ENCODE measurements around the gene ZFP3.
"Not testable (repeated sequence)": the region's sequence is repeated elsewhere in the genome, so short reads cannot be mapped to it uniquely, and the experiment has no call there.

Gene ZFP3

DNA sequence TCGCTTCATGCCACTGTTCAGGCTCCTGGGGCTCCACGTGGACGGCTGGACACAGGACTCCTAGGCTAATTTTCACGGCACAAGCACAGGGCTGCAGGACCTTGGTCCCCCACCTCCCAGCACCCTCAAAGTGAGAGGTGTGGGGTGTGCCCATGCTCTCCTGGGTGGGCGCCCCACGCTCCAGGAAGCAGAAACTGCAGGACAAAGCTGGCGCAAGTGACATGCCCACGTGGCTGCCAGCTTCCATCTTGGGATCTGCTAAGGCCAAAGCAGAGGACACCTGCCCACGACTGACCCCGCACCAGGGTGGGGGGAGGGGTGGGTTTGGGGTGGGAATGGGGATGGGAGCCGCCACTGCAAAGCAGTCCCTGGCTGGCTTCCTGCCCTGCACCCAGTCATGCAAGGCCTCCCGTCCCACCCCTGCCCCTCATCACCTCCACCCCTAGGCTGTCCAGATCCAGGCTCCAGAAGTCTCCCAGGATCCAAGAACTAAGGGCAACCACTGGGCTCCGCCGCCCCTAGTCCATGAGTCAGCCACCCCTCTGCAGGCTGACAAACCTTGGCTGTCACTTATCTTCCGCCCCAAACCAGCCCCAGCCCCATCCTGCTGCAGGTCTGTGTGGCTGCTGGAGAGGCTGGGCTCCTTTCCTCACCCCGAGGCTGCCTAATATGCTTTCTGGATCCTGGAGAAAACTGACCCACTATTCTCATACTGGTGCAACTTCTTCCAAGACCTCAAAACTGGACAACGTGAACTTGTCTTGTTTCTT lies 48.6 kb downstream of the ZFP3 start:
- Histone ChIP-seq H3K27me3 (ENCODE audit: control insufficient read depth, insufficient read depth, low read length) (no peaks in the 10 kb centered on the region), H3K4me2 (ENCODE audit: low read length) (no peak overlapping the region), H3K9me3 (ENCODE audit: control insufficient read depth, low read length) (no peaks in the 10 kb centered on the region), H3K4me1 (no peaks in the 10 kb centered on the region), H3K4me3 (ENCODE audit: low read depth, low read length) (no peak overlapping the region), H3K27ac (no peak overlapping the region), H2AFZ (no peak overlapping the region), H3K79me2 (no peaks in the 10 kb centered on the region), H3K9ac (no peak overlapping the region), H3K36me3 (ENCODE audit: control insufficient read depth, insufficient read depth, low read length) (no peaks in the 10 kb centered on the region)
- TF ChIP-seq, protein P1, sequence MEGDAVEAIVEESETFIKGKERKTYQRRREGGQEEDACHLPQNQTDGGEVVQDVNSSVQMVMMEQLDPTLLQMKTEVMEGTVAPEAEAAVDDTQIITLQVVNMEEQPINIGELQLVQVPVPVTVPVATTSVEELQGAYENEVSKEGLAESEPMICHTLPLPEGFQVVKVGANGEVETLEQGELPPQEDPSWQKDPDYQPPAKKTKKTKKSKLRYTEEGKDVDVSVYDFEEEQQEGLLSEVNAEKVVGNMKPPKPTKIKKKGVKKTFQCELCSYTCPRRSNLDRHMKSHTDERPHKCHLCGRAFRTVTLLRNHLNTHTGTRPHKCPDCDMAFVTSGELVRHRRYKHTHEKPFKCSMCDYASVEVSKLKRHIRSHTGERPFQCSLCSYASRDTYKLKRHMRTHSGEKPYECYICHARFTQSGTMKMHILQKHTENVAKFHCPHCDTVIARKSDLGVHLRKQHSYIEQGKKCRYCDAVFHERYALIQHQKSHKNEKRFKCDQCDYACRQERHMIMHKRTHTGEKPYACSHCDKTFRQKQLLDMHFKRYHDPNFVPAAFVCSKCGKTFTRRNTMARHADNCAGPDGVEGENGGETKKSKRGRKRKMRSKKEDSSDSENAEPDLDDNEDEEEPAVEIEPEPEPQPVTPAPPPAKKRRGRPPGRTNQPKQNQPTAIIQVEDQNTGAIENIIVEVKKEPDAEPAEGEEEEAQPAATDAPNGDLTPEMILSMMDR (IDR thresholded peaks at IDR 0.05) = no peak

DNA sequence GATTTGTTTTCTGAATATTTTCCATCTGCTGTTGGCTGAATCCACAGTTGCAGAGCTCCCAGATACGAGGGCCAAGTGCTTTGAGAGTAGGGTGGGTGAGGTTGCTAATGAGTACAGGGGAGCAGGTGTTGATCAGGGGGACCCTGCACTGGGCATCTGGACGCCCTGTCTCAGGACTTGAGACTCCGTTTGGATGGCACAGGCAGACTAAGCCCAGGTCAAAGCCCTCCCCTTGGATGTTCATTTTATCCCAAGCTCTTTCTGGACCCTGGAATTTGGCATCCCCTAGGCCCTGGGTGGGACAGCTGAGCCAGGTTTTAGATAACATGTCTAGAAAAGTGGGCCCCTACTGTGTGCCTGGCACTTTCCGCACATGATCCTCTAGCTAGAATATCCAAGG lies 49.6 kb downstream of the ZFP3 start:
- TF ChIP-seq, protein P1 (IDR thresholded peaks at IDR 0.05) = no peak
- no peaks in the 10 kb centered on the region for H3K4me1 ChIP-seq
- H3K9me3 ChIP-seq (ENCODE audit: control insufficient read depth, low read length) = no peaks in the 10 kb centered on the region
- no peak overlapping the region for H3K9ac ChIP-seq
- H3K4me2 ChIP-seq (ENCODE audit: low read length) = no peak overlapping the region
- H3K4me3 ChIP-seq (ENCODE audit: low read depth, low read length) = no peak overlapping the region
- no peaks in the 10 kb centered on the region for H3K36me3 ChIP-seq (ENCODE audit: control insufficient read depth, insufficient read depth, low read length)
- no peak overlapping the region for H3K27ac ChIP-seq
- H3K79me2 ChIP-seq = no peaks in the 10 kb centered on the region
- H3K27me3 ChIP-seq (ENCODE audit: control insufficient read depth, insufficient read depth, low read length) = no peaks in the 10 kb centered on the region
- H2AFZ ChIP-seq = no peak overlapping the region

DNA sequence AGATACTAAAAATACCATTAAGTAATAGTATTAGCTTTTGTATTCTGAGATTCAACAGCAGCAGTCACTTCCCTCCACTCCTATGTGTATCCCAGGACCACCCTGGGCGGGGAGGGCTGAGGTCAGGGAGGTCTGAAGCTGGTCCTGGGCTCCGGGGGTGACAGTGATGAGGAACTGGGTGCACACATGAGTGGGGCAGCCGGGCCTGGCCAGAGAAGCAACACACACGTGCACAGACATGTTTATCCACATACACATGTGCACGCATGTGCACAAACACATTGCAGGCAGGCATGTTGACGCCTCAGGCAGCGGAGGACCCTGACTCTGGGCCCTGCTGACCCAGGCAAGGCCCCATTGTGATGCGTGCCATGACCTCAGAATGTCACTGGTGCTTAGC lies 50.1 kb downstream of the ZFP3 start:
- not testable (repeated sequence) for H3K79me2 ChIP-seq; H3K27me3 ChIP-seq (ENCODE audit: control insufficient read depth, insufficient read depth, low read length); H3K36me3 ChIP-seq (ENCODE audit: control insufficient read depth, insufficient read depth, low read length); H3K9ac ChIP-seq; H3K27ac ChIP-seq; H3K4me1 ChIP-seq; H2AFZ ChIP-seq; H3K4me3 ChIP-seq (ENCODE audit: low read depth, low read length); H3K9me3 ChIP-seq (ENCODE audit: control insufficient read depth, low read length); H3K4me2 ChIP-seq (ENCODE audit: low read length)

- Histone ChIP-seq H3K79me2 (no peaks in the 10 kb centered on the region), H2AFZ (no peak overlapping the region), H3K36me3 (ENCODE audit: control insufficient read depth, insufficient read depth, low read length) (no peaks in the 10 kb centered on the region), H3K4me3 (ENCODE audit: low read depth, low read length) (no peak overlapping the region), H3K27ac (no peak overlapping the region), H3K4me1 (no peaks in the 10 kb centered on the region), H3K27me3 (ENCODE audit: control insufficient read depth, insufficient read depth, low read length) (no peaks in the 10 kb centered on the region), H3K4me2 (ENCODE audit: low read length) (no peak overlapping the region), H3K9me3 (ENCODE audit: control insufficient read depth, low read length) (no peaks in the 10 kb centered on the region), H3K9ac (no peak overlapping the region)
- TF ChIP-seq, protein P1 (IDR thresholded peaks at IDR 0.05) = no peak
Observed at GRCh38 chr17:5128905-5129535, 50.8 kb downstream of the ZFP3 start.

- H3K4me2 ChIP-seq (ENCODE audit: low read length); H3K4me3 ChIP-seq (ENCODE audit: low read depth, low read length); H3K36me3 ChIP-seq (ENCODE audit: control insufficient read depth, insufficient read depth, low read length): not testable (repeated sequence)
Observed at GRCh38 chr17:5129770-5130169, 51.5 kb downstream of the ZFP3 start.

DNA sequence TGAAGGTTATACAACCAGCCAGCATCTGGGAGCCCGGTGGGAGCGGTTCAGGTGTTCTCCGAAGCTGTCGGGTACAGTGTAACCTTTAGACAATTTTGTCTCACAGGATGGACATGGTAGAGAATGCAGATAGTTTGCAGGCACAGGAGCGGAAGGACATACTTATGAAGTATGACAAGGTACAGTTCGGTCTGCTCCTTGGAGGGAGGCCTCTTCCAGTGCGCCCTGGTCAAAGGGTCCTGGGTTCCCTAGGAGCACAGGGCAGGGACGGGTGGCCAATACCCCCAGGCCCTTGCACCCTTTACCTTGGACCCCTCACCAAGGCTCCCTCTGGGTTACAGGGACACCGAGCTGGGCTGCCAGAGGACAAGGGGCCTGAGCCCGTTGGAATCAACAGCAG lies 52.0 kb downstream of the ZFP3 start:
- H3K4me2 ChIP-seq (ENCODE audit: low read length); H3K4me1 ChIP-seq; H2AFZ ChIP-seq; H3K4me3 ChIP-seq (ENCODE audit: low read depth, low read length); H3K79me2 ChIP-seq; H3K27ac ChIP-seq; H3K27me3 ChIP-seq (ENCODE audit: control insufficient read depth, insufficient read depth, low read length); H3K9me3 ChIP-seq (ENCODE audit: control insufficient read depth, low read length); H3K36me3 ChIP-seq (ENCODE audit: control insufficient read depth, insufficient read depth, low read length); H3K9ac ChIP-seq: not testable (repeated sequence)

More at GRCh38 chr17:5129770-5130169, 51.5 kb downstream of the ZFP3 start:
- not testable (repeated sequence) for H3K4me1 ChIP-seq; H3K27ac ChIP-seq; H3K27me3 ChIP-seq (ENCODE audit: control insufficient read depth, insufficient read depth, low read length); H3K9ac ChIP-seq; H3K79me2 ChIP-seq; H2AFZ ChIP-seq; H3K9me3 ChIP-seq (ENCODE audit: control insufficient read depth, low read length)

- not testable (repeated sequence) for H3K36me3 ChIP-seq (ENCODE audit: control insufficient read depth, insufficient read depth, low read length); H3K4me2 ChIP-seq (ENCODE audit: low read length); H3K4me3 ChIP-seq (ENCODE audit: low read depth, low read length); H3K9me3 ChIP-seq (ENCODE audit: control insufficient read depth, low read length); H3K27me3 ChIP-seq (ENCODE audit: control insufficient read depth, insufficient read depth, low read length); H3K9ac ChIP-seq; H3K4me1 ChIP-seq; H2AFZ ChIP-seq; H3K27ac ChIP-seq; H3K79me2 ChIP-seq
Observed at GRCh38 chr17:5130687-5131086, 52.4 kb downstream of the ZFP3 start.

Measured in parathyroid adenoma (tissue), 2 donors.